ENCODE measurements around the gene BCL10.
"Not testable (repeated sequence)": the region's sequence is repeated elsewhere in the genome, so short reads cannot be mapped to it uniquely, and the experiment has no call there.

The BCL10 gene

GRCh38 chr1:85264150-85264549 lies 12.3 kb downstream of the BCL10 start:
- DNase-seq = no peak

- no peak for DNase-seq
These were observed 13.4 kb downstream of the BCL10 start for GRCh38 chr1:85262985-85263384.

GRCh38 chr1:85259912-85260274 lies 16.5 kb downstream of the BCL10 start:
- no peak for DNase-seq

- peak; percentile 92 to 94 for DNase-seq
These were observed 17.1 kb downstream of the BCL10 start, which contains the start of gene C1orf52 for GRCh38 chr1:85259118-85259911. Gene C1orf52 (minus strand): TSS chr1:85259662. CDS start chr1:85259633, 29 bp downstream.

- DNase-seq = peak; percentile 34 to 56
These were observed 17.8 kb downstream of the BCL10 start for GRCh38 chr1:85258536-85259117.

GRCh38 chr1:85249042-85249441 lies 27.4 kb downstream of the BCL10 start:
- not testable (repeated sequence) for DNase-seq

- no peak for DNase-seq
These were observed 30.5 kb downstream of the BCL10 start for GRCh38 chr1:85245891-85246290.

GRCh38 chr1:85245456-85245855 lies 31.0 kb downstream of the BCL10 start:
- no peak for DNase-seq

- DNase-seq = no peak
These were observed 32.0 kb downstream of the BCL10 start for GRCh38 chr1:85244271-85245061.

GRCh38 chr1:85243372-85243771 lies 33.1 kb downstream of the BCL10 start:
- no peak for DNase-seq

GRCh38 chr1:85240643-85241042 lies 35.8 kb downstream of the BCL10 start:
- DNase-seq = no peak

GRCh38 chr1:85240174-85240601 lies 36.2 kb downstream of the BCL10 start:
- no peak for DNase-seq

- no peak for DNase-seq
These were observed 38.8 kb downstream of the BCL10 start for GRCh38 chr1:85237613-85238012.

- DNase-seq = no peak
These were observed 46.0 kb downstream of the BCL10 start for GRCh38 chr1:85230305-85230977.

- no peak for DNase-seq
These were observed 46.8 kb downstream of the BCL10 start for GRCh38 chr1:85229574-85230097.

GRCh38 chr1:85228972-85229371 lies 47.5 kb downstream of the BCL10 start:
- DNase-seq = no peak

GRCh38 chr1:85225624-85226380 lies 50.6 kb downstream of the BCL10 start:
- DNase-seq = no peak

GRCh38 chr1:85224734-85225623 lies 51.5 kb downstream of the BCL10 start:
- DNase-seq = no peak

- no peak for DNase-seq
These were observed 52.1 kb downstream of the BCL10 start for GRCh38 chr1:85224295-85224694.

GRCh38 chr1:85223334-85223733 lies 53.1 kb downstream of the BCL10 start:
- no peak for DNase-seq

- no peak for DNase-seq
These were observed 55.7 kb downstream of the BCL10 start for GRCh38 chr1:85220756-85221201.
